GM12873 (cell line): ENCODE results near the gene C12orf60.

ENCODE experiments used
- CTCF ChIP-seq: IDR thresholded peaks from 2 replicates; pipeline ENCODE4 v1.5.1; 2012; ENCODE audit warnings: low read depth, mild to moderate bottlenecking, moderate library complexity, low read length, control low read depth; ENCODE audit not compliant: insufficient read depth; ENCODE audit errors: missing control alignments

The C12orf60 gene, protein sequence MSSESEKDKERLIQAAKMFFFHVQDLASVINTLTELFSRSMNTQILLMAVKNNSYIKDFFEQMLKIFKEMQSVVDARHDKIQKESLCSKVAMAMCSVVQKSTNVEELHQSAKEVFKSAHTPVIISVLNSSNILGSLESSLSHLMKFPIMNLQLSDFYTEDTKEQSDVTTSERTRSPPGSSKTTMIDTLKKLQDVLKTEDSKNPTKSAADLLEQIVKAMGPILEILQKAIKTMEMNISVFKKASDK

DNA sequence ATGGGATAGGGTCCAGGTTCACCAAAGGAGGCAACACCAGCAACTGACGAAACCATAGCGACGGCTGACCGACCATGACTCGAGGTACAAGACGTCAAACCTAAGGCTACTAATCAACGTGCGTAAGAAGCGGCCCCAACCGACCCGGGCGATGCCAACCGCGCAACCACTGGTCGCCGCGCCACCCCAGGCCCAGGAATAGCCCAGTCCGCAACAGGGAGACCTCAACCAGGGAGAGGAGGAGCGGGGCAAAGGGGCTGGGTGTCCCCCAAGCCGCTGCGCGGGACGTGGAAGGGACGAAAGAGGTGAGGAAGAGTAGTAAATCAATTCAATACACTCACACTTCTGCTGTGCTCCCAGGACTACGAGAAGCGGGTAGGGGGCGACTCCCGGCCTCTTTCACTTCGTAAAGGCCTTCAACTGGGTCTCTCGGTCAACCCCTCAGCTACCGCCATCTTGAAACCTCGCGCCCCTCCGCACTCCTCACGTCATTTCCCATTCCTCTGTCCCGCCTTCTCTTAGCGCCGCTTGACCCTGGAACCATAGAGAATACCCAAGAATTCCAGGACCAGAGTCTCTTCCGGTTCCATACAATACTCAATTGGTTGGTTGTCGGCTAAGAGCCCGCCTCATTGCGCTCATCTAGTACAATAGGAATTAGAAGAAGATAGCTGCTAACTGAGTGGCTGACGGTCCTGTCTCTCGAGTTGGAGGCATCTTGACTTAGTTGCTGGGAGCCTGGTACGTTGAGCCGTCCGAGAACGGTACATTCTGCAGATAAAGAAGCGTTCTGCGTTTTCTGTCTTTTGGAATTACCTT lies at the start of gene C12orf60, which contains the start of gene WBP11:
Gene C12orf60, plus strand, starts transcription at position 660 of the 819 bp plus-strand sequence. CDS start 19,266 bp downstream, outside the sequence.
Gene WBP11, minus strand, starts transcription at position 468 of the 819 bp plus-strand sequence. CDS start 2,095 bp downstream, outside the sequence.
- TF ChIP-seq CTCF = no peak

DNA sequence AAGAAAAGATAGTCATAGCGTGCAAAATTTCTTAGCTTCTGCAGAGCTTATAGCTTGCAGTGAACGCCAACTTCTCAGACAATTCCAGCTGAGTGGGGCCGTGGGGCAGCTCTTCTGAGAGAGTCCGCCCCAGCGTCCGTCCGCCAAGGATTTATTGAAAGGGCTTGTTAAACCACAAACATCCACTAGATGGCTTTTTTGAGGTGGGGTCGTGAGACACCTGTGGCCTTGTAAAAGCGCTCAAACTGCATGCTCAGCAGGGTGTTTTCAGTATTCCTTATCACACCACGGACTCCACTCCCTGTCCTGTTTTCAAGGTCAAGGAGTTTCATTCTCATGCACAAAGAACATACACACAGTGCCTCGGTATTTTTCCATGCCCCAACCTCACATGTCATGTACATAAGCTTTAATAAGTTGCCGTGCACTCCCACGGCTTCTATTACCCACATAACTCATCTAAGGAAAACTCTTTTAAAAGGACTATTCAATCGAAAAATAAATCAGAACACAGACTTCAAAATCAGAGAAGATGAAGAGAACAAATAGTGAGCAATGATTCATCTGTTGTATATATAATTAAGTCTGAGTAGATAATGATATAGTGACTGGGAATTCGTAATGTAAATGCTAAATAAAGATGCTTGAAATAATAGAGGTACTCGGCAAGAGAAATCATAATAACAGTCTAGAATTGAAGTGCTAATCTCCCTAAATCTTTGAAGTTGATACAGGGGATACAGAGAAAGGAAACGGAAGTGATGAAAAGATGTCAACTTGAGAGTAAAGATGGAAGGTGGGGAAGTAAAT lies 46.9 kb upstream of the C12orf60 start:
- peak; percentile 45 for TF ChIP-seq CTCF

- TF ChIP-seq CTCF = no peak
Observed at GRCh38 chr12:14765398-14765797, 38.1 kb upstream of the C12orf60 start.

- TF ChIP-seq CTCF = no peak
Observed at GRCh38 chr12:14766649-14767215, 36.7 kb upstream of the C12orf60 start.

GRCh38 chr12:14767617-14768016 lies 35.9 kb upstream of the C12orf60 start:
- TF ChIP-seq CTCF = no peak

DNA sequence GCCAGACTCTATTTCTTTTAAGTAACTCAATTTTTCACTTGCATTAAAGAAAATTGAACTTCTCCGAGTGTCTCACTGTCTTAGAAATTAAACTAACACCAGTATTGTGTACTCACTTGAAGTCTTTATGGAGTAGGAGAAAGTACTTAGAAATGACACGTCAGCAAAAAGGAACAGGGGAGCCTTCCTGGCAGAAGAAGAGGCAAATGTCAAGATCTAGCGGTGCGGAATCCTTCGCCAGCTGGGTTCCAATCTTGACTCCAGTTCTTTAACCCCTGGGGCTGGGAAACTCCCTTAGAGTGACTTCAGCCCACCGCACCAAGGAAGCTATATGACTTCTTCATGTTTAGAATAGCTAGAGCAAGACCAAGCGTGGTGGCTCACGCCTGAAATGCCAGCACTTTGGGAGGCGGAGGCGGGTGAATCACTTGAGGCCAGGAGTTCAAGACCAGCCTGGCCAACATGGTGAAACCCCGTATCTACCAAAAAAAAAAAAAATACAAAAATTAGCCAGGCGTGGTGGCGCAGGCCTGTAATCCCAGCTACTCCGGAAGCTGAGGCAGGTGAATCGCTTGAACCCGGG lies 34.6 kb upstream of the C12orf60 start:
- TF ChIP-seq CTCF = no peak
